Suprapubic skin (tissue), 4 donors: ENCODE data around the gene TSKU.

Experiments used
- EP300 ChIP-seq: sonication (generic); formaldehyde crosslinking; IDR thresholded peaks from one replicate; pipeline ENCODE4 v1.6.1; 2017; ENCODE audit warnings: antibody characterized with exemption
- POLR2AphosphoS5 ChIP-seq, 3 donors: sonication (generic); formaldehyde crosslinking; IDR thresholded peaks; one replicate each; pipeline ENCODE4 v1.6.1; 2017; ENCODE audit warnings: antibody characterized with exemption in 3 of 3
- TF ChIP-seq, protein P1 (sequence below), 2 donors: fragments of 200-600 bp in 1 of 2; fragments of 450-650 bp in 1 of 2; sonication (generic) in 1 of 2; IDR thresholded peaks; one replicate each; pipeline ENCODE4 v1.5.1; 2016 to 2019; ENCODE audit warnings: antibody characterized with exemption in 2 of 2, mild to moderate bottlenecking in 1 of 2, moderate library complexity in 1 of 2

DNA sequence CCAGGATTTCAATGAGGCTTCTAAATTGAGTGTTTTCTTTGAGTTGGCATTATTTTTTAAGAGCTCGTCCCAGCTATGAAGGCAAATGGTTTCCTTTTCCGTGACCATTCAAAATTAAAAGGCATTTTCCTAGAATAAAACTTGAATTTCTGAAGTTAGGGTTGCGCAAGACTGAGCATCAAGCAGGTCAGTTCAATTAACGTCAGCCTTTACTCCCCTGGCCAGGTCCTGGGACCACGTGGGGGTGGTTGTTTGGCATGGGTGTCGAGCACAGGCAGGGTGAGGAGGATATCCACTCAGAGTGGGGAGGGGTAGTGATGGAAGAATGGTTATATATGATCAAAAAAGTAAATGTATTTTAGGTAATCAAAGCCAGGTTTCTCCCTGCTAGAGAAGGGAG, 43.4 kb upstream of the TSKU start:
- TF ChIP-seq, protein P1, sequence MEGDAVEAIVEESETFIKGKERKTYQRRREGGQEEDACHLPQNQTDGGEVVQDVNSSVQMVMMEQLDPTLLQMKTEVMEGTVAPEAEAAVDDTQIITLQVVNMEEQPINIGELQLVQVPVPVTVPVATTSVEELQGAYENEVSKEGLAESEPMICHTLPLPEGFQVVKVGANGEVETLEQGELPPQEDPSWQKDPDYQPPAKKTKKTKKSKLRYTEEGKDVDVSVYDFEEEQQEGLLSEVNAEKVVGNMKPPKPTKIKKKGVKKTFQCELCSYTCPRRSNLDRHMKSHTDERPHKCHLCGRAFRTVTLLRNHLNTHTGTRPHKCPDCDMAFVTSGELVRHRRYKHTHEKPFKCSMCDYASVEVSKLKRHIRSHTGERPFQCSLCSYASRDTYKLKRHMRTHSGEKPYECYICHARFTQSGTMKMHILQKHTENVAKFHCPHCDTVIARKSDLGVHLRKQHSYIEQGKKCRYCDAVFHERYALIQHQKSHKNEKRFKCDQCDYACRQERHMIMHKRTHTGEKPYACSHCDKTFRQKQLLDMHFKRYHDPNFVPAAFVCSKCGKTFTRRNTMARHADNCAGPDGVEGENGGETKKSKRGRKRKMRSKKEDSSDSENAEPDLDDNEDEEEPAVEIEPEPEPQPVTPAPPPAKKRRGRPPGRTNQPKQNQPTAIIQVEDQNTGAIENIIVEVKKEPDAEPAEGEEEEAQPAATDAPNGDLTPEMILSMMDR (IDR thresholded peaks at IDR 0.05): no peak
- TF ChIP-seq EP300 (no peak), POLR2AphosphoS5 (IDR thresholded peaks at IDR 0.05) (no peak)
